ENCODE results near the gene LHPP. TPM values are rescaled to one million over a fixed set of nuclear protein-coding genes. Genes with fewer than 3 reads are reported as not detected.
"Not testable (repeated sequence)": the region's sequence is repeated elsewhere in the genome, so short reads cannot be mapped to it uniquely, and the experiment has no call there.

The LHPP gene
- total and polyA plus RNA-seq, 4 donors: 11.5 to 22.0 (median 18.6) TPM

GRCh38 chr10:124436191-124436638, 25.4 kb upstream of the LHPP start:
- no peaks in the 10 kb centered on the region for H3K4me1 ChIP-seq (ENCODE audit: control insufficient read depth in 1 of 2, insufficient read depth in 2 of 2, low read length in 2 of 2)
- intact Hi-C loops (cut with DNase I): no loop called here
- no peaks in the 10 kb centered on the region for H3K36me3 ChIP-seq (ENCODE audit: control insufficient read depth in 1 of 2, insufficient read depth in 2 of 2, low read length in 1 of 2)
- ATAC-seq (ENCODE audit: low FRiP score): no peak
- no peak for DNase-seq
- no peaks in the 10 kb centered on the region for H3K9me3 ChIP-seq (ENCODE audit: control insufficient read depth, low read length)
- H3K4me3 ChIP-seq (ENCODE audit: low read length in 2 of 2): no peak overlapping the region
- no peaks in the 10 kb centered on the region for H3K27me3 ChIP-seq (ENCODE audit: control insufficient read depth in 1 of 2, insufficient read depth in 2 of 2, low read length in 1 of 2)
- 95 to 96% methylated on average over 8 of the region's 8 CpGs for WGBS, 2 donors
- no peak overlapping the region for H3K27ac ChIP-seq (ENCODE audit: low read depth in 1 of 2, low read length in 2 of 2)

GRCh38 chr10:124441694-124442093, 19.9 kb upstream of the LHPP start:
- DNase-seq; H3K27me3 ChIP-seq (ENCODE audit: control insufficient read depth in 1 of 2, insufficient read depth in 2 of 2, low read length in 1 of 2); H3K4me3 ChIP-seq (ENCODE audit: low read length in 2 of 2); H3K9me3 ChIP-seq (ENCODE audit: control insufficient read depth, low read length); ATAC-seq (ENCODE audit: low FRiP score); H3K36me3 ChIP-seq (ENCODE audit: control insufficient read depth in 1 of 2, insufficient read depth in 2 of 2, low read length in 1 of 2); intact Hi-C loops (cut with DNase I); H3K4me1 ChIP-seq (ENCODE audit: control insufficient read depth in 1 of 2, insufficient read depth in 2 of 2, low read length in 2 of 2); H3K27ac ChIP-seq (ENCODE audit: low read depth in 1 of 2, low read length in 2 of 2): not testable (repeated sequence)
- 85 to 93% methylated on average over 5 of the region's 5 CpGs for WGBS, 2 donors

DNA sequence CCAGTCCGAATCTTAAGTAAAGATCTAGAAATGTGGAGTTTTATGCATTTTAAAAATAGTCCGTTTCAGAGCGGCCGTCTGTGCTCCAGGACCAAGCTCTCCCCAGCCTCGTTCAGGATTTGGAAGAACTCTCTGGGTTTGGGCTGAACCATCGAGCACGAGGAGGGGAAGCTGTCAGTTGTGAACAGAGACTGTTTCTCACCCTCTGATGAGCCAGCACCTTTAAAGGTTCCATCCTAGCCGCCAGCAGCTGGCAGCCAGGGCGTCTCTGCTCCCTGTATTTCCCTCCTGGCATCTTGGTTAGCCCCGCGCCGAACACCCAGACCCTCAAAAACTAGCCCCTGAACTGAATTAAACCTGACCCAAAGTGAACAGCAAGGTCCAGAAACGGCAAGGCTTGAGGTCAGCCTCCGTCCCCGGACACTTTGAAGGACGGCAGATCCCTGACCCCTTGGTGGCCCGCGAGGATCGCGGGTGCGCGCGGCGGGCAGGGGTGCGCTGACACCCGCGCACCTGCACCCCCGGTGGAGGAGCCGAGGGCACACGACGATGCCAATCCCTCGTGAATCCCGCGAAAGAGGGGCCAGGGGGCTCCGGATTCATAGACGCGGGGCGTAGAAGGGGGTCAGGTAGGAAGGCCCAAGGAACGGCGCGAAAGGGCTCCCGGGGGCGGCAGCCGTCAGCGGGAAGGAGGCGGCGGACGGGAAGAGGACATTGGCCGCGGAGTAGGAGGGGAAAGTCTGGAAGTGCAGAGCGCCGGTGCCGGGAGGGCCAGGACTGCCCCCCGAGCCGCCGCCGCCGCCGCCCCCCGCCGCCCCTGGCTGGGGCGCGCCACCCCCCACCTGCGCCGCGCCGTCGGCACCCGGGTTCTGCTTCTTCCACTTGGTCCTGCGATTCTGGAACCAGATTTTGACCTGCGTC, 14.5 kb upstream of the LHPP start:
- Histone ChIP-seq H3K4me3 (ENCODE audit: low read length in 2 of 2) (no peak overlapping the region), H3K27me3 (ENCODE audit: control insufficient read depth in 1 of 2, insufficient read depth in 2 of 2, low read length in 1 of 2) (peaks cover 0 to 2% of the 10 kb centered on the region in 2 donors), H3K27ac (ENCODE audit: low read depth in 1 of 2, low read length in 2 of 2) (no peak overlapping the region), H3K36me3 (ENCODE audit: control insufficient read depth in 1 of 2, insufficient read depth in 2 of 2, low read length in 1 of 2) (no peaks in the 10 kb centered on the region), H3K4me1 (ENCODE audit: control insufficient read depth in 1 of 2, insufficient read depth in 2 of 2, low read length in 2 of 2) (no peaks in the 10 kb centered on the region), H3K9me3 (ENCODE audit: control insufficient read depth, low read length) (no peaks in the 10 kb centered on the region)
- DNase-seq (peak in 1 of 2 donors; percentile 51), ATAC-seq (ENCODE audit: low FRiP score) (no peak)
- intact Hi-C loops (cut with DNase I): no loop called here
- 12 to 13% methylated on average over 66 to 71 of the region's 71 CpGs for WGBS, 2 donors

GRCh38 chr10:124447751-124448466, 13.7 kb upstream of the LHPP start:
- ATAC-seq (ENCODE audit: low FRiP score) (no peak), DNase-seq (peak in 1 of 2 donors; percentile 64)
- Histone ChIP-seq H3K4me1 (ENCODE audit: control insufficient read depth in 1 of 2, insufficient read depth in 2 of 2, low read length in 2 of 2) (no peaks in the 10 kb centered on the region), H3K9me3 (ENCODE audit: control insufficient read depth, low read length) (no peaks in the 10 kb centered on the region), H3K27ac (ENCODE audit: low read depth in 1 of 2, low read length in 2 of 2) (no peak overlapping the region), H3K36me3 (ENCODE audit: control insufficient read depth in 1 of 2, insufficient read depth in 2 of 2, low read length in 1 of 2) (no peaks in the 10 kb centered on the region), H3K4me3 (ENCODE audit: low read length in 2 of 2) (no peak overlapping the region), H3K27me3 (ENCODE audit: control insufficient read depth in 1 of 2, insufficient read depth in 2 of 2, low read length in 1 of 2) (peaks cover 0 to 2% of the 10 kb centered on the region in 2 donors)
- intact Hi-C loops (cut with DNase I): no loop called here
- WGBS, 2 donors: 4 to 5% methylated on average over 47 to 60 of the region's 60 CpGs

GRCh38 chr10:124448696-124449169, 12.9 kb upstream of the LHPP start:
- intact Hi-C loops (cut with DNase I): no loop called here
- no peak for ATAC-seq (ENCODE audit: low FRiP score)
- DNase-seq: peak in 1 of 2 donors; percentile 47
- Histone ChIP-seq H3K4me3 (ENCODE audit: low read length in 2 of 2) (no peak overlapping the region), H3K36me3 (ENCODE audit: control insufficient read depth in 1 of 2, insufficient read depth in 2 of 2, low read length in 1 of 2) (no peaks in the 10 kb centered on the region), H3K4me1 (ENCODE audit: control insufficient read depth in 1 of 2, insufficient read depth in 2 of 2, low read length in 2 of 2) (no peaks in the 10 kb centered on the region), H3K9me3 (ENCODE audit: control insufficient read depth, low read length) (no peaks in the 10 kb centered on the region), H3K27ac (ENCODE audit: low read depth in 1 of 2, low read length in 2 of 2) (no peak overlapping the region), H3K27me3 (ENCODE audit: control insufficient read depth in 1 of 2, insufficient read depth in 2 of 2, low read length in 1 of 2) (peaks cover 0 to 2% of the 10 kb centered on the region in 2 donors)
- 3 to 4% methylated on average over 25 to 26 of the region's 26 CpGs for WGBS, 2 donors

DNA sequence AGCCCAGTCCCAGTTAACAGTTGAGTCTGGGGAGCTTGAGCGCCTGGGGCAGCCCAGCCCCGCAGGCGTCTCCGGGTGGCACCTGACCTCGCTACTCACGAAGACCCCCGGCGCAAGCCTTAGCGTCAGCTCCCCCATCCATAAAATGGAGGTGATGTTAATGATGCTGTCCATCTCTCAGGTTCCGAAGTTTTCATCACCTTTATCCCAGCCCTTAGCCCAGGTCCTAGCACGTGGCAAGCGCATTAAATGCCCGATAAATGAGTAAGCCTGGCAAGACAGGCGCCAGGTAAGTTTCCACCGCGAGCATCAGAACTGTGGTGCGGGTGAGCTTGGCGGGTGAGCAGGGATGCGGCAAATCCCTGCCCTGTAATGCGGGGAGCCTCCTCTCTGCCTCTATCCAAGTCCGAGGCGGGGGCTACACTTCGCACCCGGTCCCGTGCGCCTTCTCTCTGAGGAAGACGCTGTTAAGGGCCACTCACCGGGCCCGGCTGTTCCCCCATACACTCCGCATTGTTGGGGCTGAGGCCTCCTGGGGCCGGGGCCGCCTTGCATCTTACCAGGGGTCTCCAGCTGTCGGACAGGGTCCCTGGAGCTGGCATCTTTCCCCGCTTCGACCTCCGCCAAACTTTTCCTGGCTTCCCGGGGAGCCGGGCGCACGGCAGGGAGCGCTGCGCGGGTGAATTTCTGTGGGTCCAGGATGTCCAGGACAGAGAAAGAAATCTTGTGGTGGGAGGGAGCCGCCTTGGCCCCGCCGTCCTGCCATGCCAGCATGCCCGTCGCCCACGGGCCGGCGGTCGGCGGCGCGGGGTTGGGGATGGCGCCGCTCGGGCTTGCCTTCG, 12.2 kb upstream of the LHPP start:
- ATAC-seq (ENCODE audit: low FRiP score) (no peak), DNase-seq (no peak)
- H3K9me3 ChIP-seq (ENCODE audit: control insufficient read depth, low read length): no peaks in the 10 kb centered on the region
- intact Hi-C loops (cut with DNase I): no loop called here
- 1 to 2% methylated on average over 58 to 59 of the region's 59 CpGs for WGBS, 2 donors
- H3K4me3 ChIP-seq (ENCODE audit: low read length in 2 of 2): no peak overlapping the region
- H3K36me3 ChIP-seq (ENCODE audit: control insufficient read depth in 1 of 2, insufficient read depth in 2 of 2, low read length in 1 of 2): no peaks in the 10 kb centered on the region
- H3K27ac ChIP-seq (ENCODE audit: low read depth in 1 of 2, low read length in 2 of 2): no peak overlapping the region
- H3K4me1 ChIP-seq (ENCODE audit: control insufficient read depth in 1 of 2, insufficient read depth in 2 of 2, low read length in 2 of 2): no peaks in the 10 kb centered on the region
- peaks cover 0 to 2% of the 10 kb centered on the region in 2 donors for H3K27me3 ChIP-seq (ENCODE audit: control insufficient read depth in 1 of 2, insufficient read depth in 2 of 2, low read length in 1 of 2)

- Histone ChIP-seq H3K4me3 (ENCODE audit: low read length in 2 of 2) (no peak within 1 kb of the TSS), H3K4me1 (ENCODE audit: control insufficient read depth in 1 of 2, insufficient read depth in 2 of 2, low read length in 2 of 2) (no peaks in the 10 kb centered on the region), H3K36me3 (ENCODE audit: control insufficient read depth in 1 of 2, insufficient read depth in 2 of 2, low read length in 1 of 2) (no peaks in the 10 kb centered on the region), H3K9me3 (ENCODE audit: control insufficient read depth, low read length) (no peaks in the 10 kb centered on the region), H3K27ac (ENCODE audit: low read depth in 1 of 2, low read length in 2 of 2) (no peak within 1 kb of the TSS), H3K27me3 (ENCODE audit: control insufficient read depth in 1 of 2, insufficient read depth in 2 of 2, low read length in 1 of 2) (peaks cover 0 to 2% of the 10 kb centered on the region in 2 donors)
- intact Hi-C loops (cut with DNase I): no loop called here
- DNase-seq (no peak), ATAC-seq (ENCODE audit: low FRiP score) (no peak)
- WGBS, 2 donors: 2 to 3% methylated on average over 39 to 57 of the region's 57 CpGs
These were observed 11.4 kb upstream of the LHPP start, which contains the start of gene NKX1-2 for GRCh38 chr10:124450012-124450782. NKX1-2 (minus strand) TSS chr10:124450035; CDS start chr10:124449943, 92 bp downstream.

GRCh38 chr10:124450783-124451057, 10.9 kb upstream of the LHPP start:
- Histone ChIP-seq H3K4me3 (ENCODE audit: low read length in 2 of 2) (no peak overlapping the region), H3K27ac (ENCODE audit: low read depth in 1 of 2, low read length in 2 of 2) (no peak overlapping the region), H3K9me3 (ENCODE audit: control insufficient read depth, low read length) (no peaks in the 10 kb centered on the region), H3K4me1 (ENCODE audit: control insufficient read depth in 1 of 2, insufficient read depth in 2 of 2, low read length in 2 of 2) (no peaks in the 10 kb centered on the region), H3K27me3 (ENCODE audit: control insufficient read depth in 1 of 2, insufficient read depth in 2 of 2, low read length in 1 of 2) (peaks cover 0 to 2% of the 10 kb centered on the region in 2 donors), H3K36me3 (ENCODE audit: control insufficient read depth in 1 of 2, insufficient read depth in 2 of 2, low read length in 1 of 2) (no peaks in the 10 kb centered on the region)
- intact Hi-C loops (cut with DNase I): no loop called here
- WGBS, 2 donors: 16 to 21% methylated on average over 5 of the region's 5 CpGs
- DNase-seq (no peak), ATAC-seq (ENCODE audit: low FRiP score) (no peak)

All from aorta (tissue), 5 donors.